ENCODE results near the gene C1orf174.

Gene C1orf174

GRCh38 chr1:3893190-3893589, 6.9 kb downstream of the C1orf174 start:
- no peak for ATAC-seq

GRCh38 chr1:3892748-3893147, 7.3 kb downstream of the C1orf174 start:
- no peak for ATAC-seq

GRCh38 chr1:3891329-3891865, 8.7 kb downstream of the C1orf174 start:
- no peak for ATAC-seq

- peak in 1 of 2 donors; percentile 62 for ATAC-seq
Measured at GRCh38 chr1:3890389-3891328, 9.4 kb downstream of the C1orf174 start.

GRCh38 chr1:3889936-3890335, 10.1 kb downstream of the C1orf174 start:
- no peak for ATAC-seq

GRCh38 chr1:3888301-3888700, 11.8 kb downstream of the C1orf174 start:
- no peak for ATAC-seq

- ATAC-seq = no peak
Measured at GRCh38 chr1:3886691-3887090, 13.4 kb downstream of the C1orf174 start.

- no peak for ATAC-seq
Measured at GRCh38 chr1:3886106-3886670, 13.9 kb downstream of the C1orf174 start.

- no peak for ATAC-seq
Measured at GRCh38 chr1:3885611-3886010, 14.5 kb downstream of the C1orf174 start.

- ATAC-seq = no peak
Measured at GRCh38 chr1:3884966-3885365, 15.1 kb downstream of the C1orf174 start.

GRCh38 chr1:3883194-3883925, 16.7 kb downstream of the C1orf174 start:
- ATAC-seq = no peak

- ATAC-seq = no peak
Measured at GRCh38 chr1:3881193-3881480, 18.9 kb downstream of the C1orf174 start.

- ATAC-seq = no peak
Measured at GRCh38 chr1:3880429-3881192, 19.5 kb downstream of the C1orf174 start.

- no peak for ATAC-seq
Measured at GRCh38 chr1:3879787-3880428, 20.2 kb downstream of the C1orf174 start.

GRCh38 chr1:3879099-3879498, 21.0 kb downstream of the C1orf174 start:
- no peak for ATAC-seq

- ATAC-seq = no peak
Measured at GRCh38 chr1:3876716-3877115, 23.4 kb downstream of the C1orf174 start.

GRCh38 chr1:3874736-3875135, 25.3 kb downstream of the C1orf174 start:
- no peak for ATAC-seq

GRCh38 chr1:3872546-3872945, 27.5 kb downstream of the C1orf174 start:
- no peak for ATAC-seq

- ATAC-seq = no peak
Measured at GRCh38 chr1:3871451-3871805, 28.6 kb downstream of the C1orf174 start.

- no peak for ATAC-seq
Measured at GRCh38 chr1:3869751-3870301, 30.2 kb downstream of the C1orf174 start.

GRCh38 chr1:3868464-3869006, 31.5 kb downstream of the C1orf174 start:
- ATAC-seq = no peak
